HEK293 (cell line): ENCODE measurements around the gene RTKN2.
"Not testable (repeated sequence)": the region's sequence is repeated elsewhere in the genome, so short reads cannot be mapped to it uniquely, and the experiment has no call there.

ENCODE experiments used
- CTCF ChIA-PET: fragments of 350-600 bp; formaldehyde crosslinking; extraction: SDS; loops from one replicate; lab custom pipeline; 2021; ENCODE audit warnings: antibody characterized with exemption; lab: Yijun Ruan, JAX
- POLR2A ChIA-PET: fragments of 300-600 bp; formaldehyde crosslinking; extraction: SDS; loops from one replicate; lab custom pipeline; 2020; ENCODE audit warnings: antibody characterized with exemption, inconsistent platforms; lab: Yijun Ruan, JAX
- H3K27ac ChIP-seq: fragments of 200-500 bp; sonication (Bioruptor generic); 2 replicates; pipeline ENCODE4 v1.5.1; 2014; ENCODE audit warnings: low read depth, low read length, control low read depth, inconsistent platforms; ENCODE audit errors: extremely low read depth
- H3K36me3 ChIP-seq, 2 experiments: fragments of 200-500 bp in 1 of 2; sonication (Bioruptor generic) in 1 of 2; 1 replicate in 1 of 2; 2 replicates in 1 of 2; pipeline ENCODE4 v1.5.1; 2014 to 2017; ENCODE audit warnings: inconsistent platforms in 2 of 2, low read length in 2 of 2; ENCODE audit not compliant: control insufficient read depth in 2 of 2, insufficient read depth in 1 of 2
- H3K4me1 ChIP-seq: fragments of 200-500 bp; sonication (Bioruptor generic); 2 replicates; pipeline ENCODE4 v1.5.1; 2014; ENCODE audit warnings: mild to moderate bottlenecking, low read length, inconsistent platforms; ENCODE audit not compliant: control insufficient read depth, insufficient read depth
- H3K4me3 ChIP-seq: 2 replicates; pipeline ENCODE4 v1.5.1; 2011; ENCODE audit warnings: low read depth, mild to moderate bottlenecking, control low read depth, low read length, moderate library complexity
- H3K9me3 ChIP-seq: fragments of 200-500 bp; sonication (Bioruptor generic); 2 replicates; pipeline ENCODE4 v1.5.1; 2014; ENCODE audit warnings: low read depth, low read length, inconsistent platforms; ENCODE audit not compliant: control insufficient read depth, insufficient read depth
- CTCF ChIP-seq: fragments of 450-650 bp; formaldehyde crosslinking; IDR thresholded peaks from 2 replicates; pipeline ENCODE4 v1.5.1; 2016; ENCODE audit warnings: missing biosample characterization, missing genetic modification characterization
- GLIS2 ChIP-seq: fragments of 450-650 bp; formaldehyde crosslinking; IDR thresholded peaks from 2 replicates; pipeline ENCODE4 v1.5.1; 2016; ENCODE audit warnings: missing biosample characterization, missing genetic modification characterization
- KLF7 ChIP-seq: fragments of 450-650 bp; formaldehyde crosslinking; IDR thresholded peaks from 2 replicates; pipeline ENCODE4 v1.5.1; 2016; ENCODE audit warnings: missing biosample characterization, missing genetic modification characterization, borderline replicate concordance
- OSR2 ChIP-seq: fragments of 450-650 bp; formaldehyde crosslinking; IDR thresholded peaks from 2 replicates; pipeline ENCODE4 v1.5.1; 2016; ENCODE audit warnings: missing biosample characterization, missing genetic modification characterization
- YY2 ChIP-seq: fragments of 450-650 bp; formaldehyde crosslinking; IDR thresholded peaks from 2 replicates; pipeline ENCODE4 v1.5.1; 2016; ENCODE audit warnings: missing biosample characterization, missing genetic modification characterization
- ZBTB10 ChIP-seq: fragments of 450-650 bp; formaldehyde crosslinking; IDR thresholded peaks from 2 replicates; pipeline ENCODE4 v1.5.1; 2016; ENCODE audit warnings: missing biosample characterization, missing genetic modification characterization
- ZBTB8A ChIP-seq: fragments of 450-650 bp; formaldehyde crosslinking; IDR thresholded peaks from 2 replicates; pipeline ENCODE4 v1.5.1; 2016; ENCODE audit warnings: missing biosample characterization, missing genetic modification characterization
- ZNF133 ChIP-seq: fragments of 450-650 bp; formaldehyde crosslinking; IDR thresholded peaks from 2 replicates; pipeline ENCODE4 v1.5.1; 2016; ENCODE audit warnings: missing biosample characterization, missing genetic modification characterization
- ZNF366 ChIP-seq: fragments of 450-650 bp; formaldehyde crosslinking; conservative IDR thresholded peaks from 2 replicates; pipeline ENCODE4 v1.5.1; 2016; ENCODE audit warnings: missing biosample characterization, missing genetic modification characterization
- ZNF391 ChIP-seq: fragments of 450-650 bp; formaldehyde crosslinking; IDR thresholded peaks from 2 replicates; pipeline ENCODE4 v1.5.1; 2016; ENCODE audit warnings: low read depth, missing biosample characterization, missing genetic modification characterization, borderline replicate concordance
- ZNF398 ChIP-seq: fragments of 450-650 bp; formaldehyde crosslinking; IDR thresholded peaks from 2 replicates; pipeline ENCODE4 v1.5.1; 2017; ENCODE audit warnings: missing biosample characterization, missing genetic modification characterization
- ZNF585B ChIP-seq: fragments of 450-650 bp; formaldehyde crosslinking; IDR thresholded peaks from 2 replicates; pipeline ENCODE4 v1.5.1; 2016; ENCODE audit warnings: missing biosample characterization, missing genetic modification characterization
- ZNF670 ChIP-seq: fragments of 450-650 bp; formaldehyde crosslinking; IDR thresholded peaks from 2 replicates; pipeline ENCODE4 v1.5.1; 2016; ENCODE audit warnings: missing biosample characterization, missing genetic modification characterization, low read depth
- TF ChIP-seq, protein P1 (sequence below): fragments of 450-650 bp; formaldehyde crosslinking; IDR thresholded peaks from 2 replicates; pipeline ENCODE4 v1.5.1; 2016; ENCODE audit warnings: missing biosample characterization, missing genetic modification characterization
- TF ChIP-seq, protein P2 (sequence below): fragments of 450-650 bp; formaldehyde crosslinking; IDR thresholded peaks from 2 replicates; pipeline ENCODE4 v1.5.1; 2016; ENCODE audit warnings: missing biosample characterization, missing genetic modification characterization

RTKN2 gene

DNA sequence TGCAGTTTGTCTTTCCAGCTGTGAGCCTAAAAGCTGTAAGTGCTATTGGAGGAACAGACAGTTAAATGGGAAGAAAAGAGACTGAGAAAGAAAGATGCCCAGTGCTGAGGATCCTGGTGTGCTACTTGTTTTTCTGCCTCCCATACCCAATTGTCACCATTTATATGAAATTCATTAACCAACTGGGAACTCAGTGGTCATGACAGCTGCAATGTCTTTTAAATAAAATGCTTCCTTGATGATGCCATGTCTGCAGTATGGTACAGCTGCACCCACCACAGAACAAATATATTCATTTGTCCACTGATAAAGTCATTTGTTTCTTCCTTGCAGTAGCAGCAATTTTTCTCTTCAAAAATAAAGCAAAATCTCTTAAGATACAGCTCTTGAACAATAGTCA lies 15.6 kb upstream of the RTKN2 start (continued):
- TF ChIP-seq ZBTB10 (tag by site-specific recombination) (no peak), ZNF366 (no peak)
- TF ChIP-seq, protein P1, sequence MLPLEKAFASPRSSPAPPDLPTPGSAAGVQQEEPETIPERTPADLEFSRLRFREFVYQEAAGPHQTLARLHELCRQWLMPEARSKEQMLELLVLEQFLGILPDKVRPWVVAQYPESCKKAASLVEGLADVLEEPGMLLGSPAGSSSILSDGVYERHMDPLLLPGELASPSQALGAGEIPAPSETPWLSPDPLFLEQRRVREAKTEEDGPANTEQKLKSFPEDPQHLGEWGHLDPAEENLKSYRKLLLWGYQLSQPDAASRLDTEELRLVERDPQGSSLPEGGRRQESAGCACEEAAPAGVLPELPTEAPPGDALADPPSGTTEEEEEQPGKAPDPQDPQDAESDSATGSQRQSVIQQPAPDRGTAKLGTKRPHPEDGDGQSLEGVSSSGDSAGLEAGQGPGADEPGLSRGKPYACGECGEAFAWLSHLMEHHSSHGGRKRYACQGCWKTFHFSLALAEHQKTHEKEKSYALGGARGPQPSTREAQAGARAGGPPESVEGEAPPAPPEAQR (tag by site-specific recombination) = no peak
- TF ChIP-seq, all 188 proteins: peak for 0

GRCh38 chr10:62281348-62281747 lies 12.7 kb upstream of the RTKN2 start:
- POLR2A ChIA-PET = interaction anchor here (0.7 kb wide), 1 partner anchor 585 kb away, joined by 3 read pairs; no protein-coding TSS in a partner anchor
- H3K4me3 ChIP-seq, H3K4me1 ChIP-seq, H3K27ac ChIP-seq, H3K9me3 ChIP-seq, H3K36me3 ChIP-seq, CTCF ChIA-PET: not testable (repeated sequence)

DNA sequence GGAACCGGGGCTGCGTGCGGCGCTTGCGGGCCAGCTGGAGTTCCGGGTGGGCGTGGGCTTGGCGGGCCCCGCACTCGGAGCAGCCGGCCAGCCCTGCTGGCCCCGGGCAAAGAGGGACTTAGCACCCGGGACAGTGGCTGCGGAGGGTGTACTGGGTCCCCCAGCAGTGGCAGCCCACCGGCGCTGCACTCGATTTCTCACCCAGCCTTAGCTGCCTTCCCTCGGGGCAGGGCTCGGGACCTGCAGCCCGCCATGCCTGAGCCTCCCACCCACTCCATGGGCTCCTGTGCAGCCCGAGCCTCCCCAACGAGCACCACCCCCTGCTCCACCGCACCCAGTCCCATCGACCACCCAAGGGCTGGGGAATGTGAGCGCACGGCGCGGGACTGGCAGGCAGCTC lies 11.7 kb upstream of the RTKN2 start:
- H3K27ac ChIP-seq, H3K36me3 ChIP-seq, H3K4me3 ChIP-seq, H3K9me3 ChIP-seq, CTCF ChIA-PET, POLR2A ChIA-PET, H3K4me1 ChIP-seq: not testable (repeated sequence)

GRCh38 chr10:62278441-62278910 lies 9.8 kb upstream of the RTKN2 start:
- Histone ChIP-seq H3K4me1 (no peaks in the 10 kb centered on the region), H3K36me3 (no peaks in the 10 kb centered on the region), H3K27ac (no peak overlapping the region), H3K9me3 (no peaks in the 10 kb centered on the region), H3K4me3 (no peak overlapping the region)
- ChIA-PET POLR2A (no interaction called here), CTCF (interaction anchor here (0.6 kb wide), 1 partner anchor 135 kb away, joined by 4 read pairs; no protein-coding TSS in a partner anchor)
- no peak for TF ChIP-seq ZNF585B (tag by site-specific recombination)
- TF ChIP-seq GLIS2 (tag by site-specific recombination) = no peak
- TF ChIP-seq ZNF398 (tag by site-specific recombination) = no peak
- no peak for TF ChIP-seq YY2 (tag by site-specific recombination)
- no peak for TF ChIP-seq KLF7
- no peak for TF ChIP-seq ZBTB8A (tag by site-specific recombination)

GRCh38 chr10:62277971-62278370 lies 9.3 kb upstream of the RTKN2 start:
- Histone ChIP-seq H3K27ac (no peak overlapping the region), H3K4me1 (no peaks in the 10 kb centered on the region), H3K9me3 (no peaks in the 10 kb centered on the region), H3K36me3 (no peaks in the 10 kb centered on the region), H3K4me3 (no peak overlapping the region)
- CTCF ChIA-PET = no interaction called here
- POLR2A ChIA-PET = no interaction called here
- TF ChIP-seq ZNF670 (tag by site-specific recombination) (no peak), CTCF (no peak), ZNF133 (tag by site-specific recombination) (no peak), OSR2 (tag by site-specific recombination) (no peak), ZNF391 (tag by site-specific recombination) (no peak)
- TF ChIP-seq, protein P1 (tag by site-specific recombination) = no peak
- TF ChIP-seq, protein P2, sequence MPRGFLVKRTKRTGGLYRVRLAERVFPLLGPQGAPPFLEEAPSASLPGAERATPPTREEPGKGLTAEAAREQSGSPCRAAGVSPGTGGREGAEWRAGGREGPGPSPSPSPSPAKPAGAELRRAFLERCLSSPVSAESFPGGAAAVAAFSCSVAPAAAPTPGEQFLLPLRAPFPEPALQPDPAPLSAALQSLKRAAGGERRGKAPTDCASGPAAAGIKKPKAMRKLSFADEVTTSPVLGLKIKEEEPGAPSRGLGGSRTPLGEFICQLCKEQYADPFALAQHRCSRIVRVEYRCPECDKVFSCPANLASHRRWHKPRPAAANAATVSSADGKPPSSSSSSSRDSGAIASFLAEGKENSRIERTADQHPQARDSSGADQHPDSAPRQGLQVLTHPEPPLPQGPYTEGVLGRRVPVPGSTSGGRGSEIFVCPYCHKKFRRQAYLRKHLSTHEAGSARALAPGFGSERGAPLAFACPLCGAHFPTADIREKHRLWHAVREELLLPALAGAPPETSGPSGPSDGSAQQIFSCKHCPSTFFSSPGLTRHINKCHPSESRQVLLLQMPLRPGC (tag by site-specific recombination) = no peak
